NCI-H1436 treated with DMSO at 0.1 percent for 48 hours (cell line): Measurements from ENCODE around the gene HYDIN.
"Not testable (repeated sequence)": the region's sequence is repeated elsewhere in the genome, so short reads cannot be mapped to it uniquely, and the experiment has no call there.

Source experiments
- DNase-seq: peaks from one replicate; lab custom pipeline; 2025; lab: John Stamatoyannopoulos, UW

Gene HYDIN

DNA sequence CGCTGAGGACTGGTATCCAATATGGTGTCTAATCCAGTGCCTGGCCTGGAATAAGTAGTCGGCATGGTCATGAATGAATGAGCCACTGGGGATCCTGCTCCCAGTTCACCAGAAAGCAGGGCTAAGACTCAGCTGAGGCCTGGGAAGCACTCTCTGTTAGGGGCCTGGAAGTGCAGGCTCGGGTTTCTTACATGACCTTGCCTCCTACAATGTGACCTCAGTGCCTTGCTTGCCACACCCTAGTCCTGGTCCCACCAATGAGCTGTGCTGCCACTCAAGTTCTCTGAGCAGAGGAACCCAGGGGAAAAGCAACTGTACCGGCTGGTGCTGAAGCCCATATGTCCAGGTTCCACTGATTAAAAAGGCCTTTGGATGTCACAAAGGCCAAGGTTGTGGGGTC, 238.0 kb downstream of the HYDIN start:
- not testable (repeated sequence) for DNase-seq

- not testable (repeated sequence) for DNase-seq
Observed at GRCh38 chr16:70987019-70987715, 243.4 kb downstream of the HYDIN start.

GRCh38 chr16:70984675-70985074, 245.8 kb downstream of the HYDIN start:
- DNase-seq = peak; percentile 51

DNA sequence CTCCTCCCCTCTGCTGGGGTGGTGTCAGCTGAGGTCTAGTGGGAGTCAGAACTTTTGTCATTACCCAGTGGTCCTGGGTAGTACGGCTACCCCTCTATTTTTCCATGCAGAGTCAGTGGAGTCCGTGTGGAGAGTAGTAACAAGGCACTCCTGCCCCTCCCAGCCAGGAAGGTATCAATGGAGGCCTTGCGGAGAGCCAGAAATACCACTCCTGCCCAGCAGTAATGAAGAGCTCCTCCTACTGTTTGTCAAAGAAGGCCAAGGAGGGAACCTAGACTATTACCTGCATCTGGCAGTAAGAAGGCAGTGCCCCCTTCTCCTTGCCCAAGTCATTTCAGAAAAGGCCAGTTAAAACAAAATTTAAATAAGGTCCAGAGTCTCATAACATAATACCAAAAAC, 262.2 kb downstream of the HYDIN start:
- DNase-seq = not testable (repeated sequence)

- DNase-seq = not testable (repeated sequence)
Observed at GRCh38 chr16:70960169-70960568, 270.4 kb downstream of the HYDIN start.

DNA sequence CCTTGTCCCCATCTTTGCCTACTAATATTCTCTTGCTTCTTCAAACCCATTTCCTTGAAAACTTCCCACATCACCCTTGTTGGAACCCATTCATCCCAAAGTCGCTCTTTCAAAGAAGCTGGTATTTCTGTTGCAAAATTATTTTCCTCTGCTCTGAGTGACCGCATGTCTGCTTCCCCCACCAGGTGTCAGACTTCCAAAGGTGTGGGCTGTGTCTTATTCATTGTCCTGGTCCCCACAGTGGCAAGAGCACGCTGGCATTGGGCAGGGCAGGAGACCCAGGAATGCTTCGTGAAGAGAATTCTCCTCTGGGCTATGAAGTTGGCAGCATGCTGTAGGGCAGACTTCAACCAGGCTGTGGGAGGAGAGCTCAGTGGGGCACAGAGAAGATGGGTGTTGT, 275.6 kb downstream of the HYDIN start:
- not testable (repeated sequence) for DNase-seq

DNA sequence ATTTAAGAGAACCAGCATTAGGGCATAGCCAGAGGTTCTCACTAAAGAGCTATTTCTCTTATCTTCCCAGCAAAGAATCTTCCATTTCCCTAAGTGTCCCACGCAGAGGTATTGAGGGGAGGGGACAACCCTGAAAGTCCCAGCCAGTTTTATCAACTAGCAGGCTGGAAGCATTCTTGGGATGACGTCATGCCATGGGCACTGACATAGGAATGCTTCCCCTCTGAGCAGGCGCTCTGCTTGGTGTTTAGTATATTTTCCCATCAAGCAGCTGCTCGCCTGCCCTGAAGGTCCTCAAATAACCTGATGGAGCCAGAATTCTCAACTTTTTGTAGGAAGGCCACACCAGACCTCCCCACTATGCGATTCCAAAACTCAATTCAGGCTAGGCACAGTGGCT, 276.7 kb downstream of the HYDIN start:
- DNase-seq = not testable (repeated sequence)

DNA sequence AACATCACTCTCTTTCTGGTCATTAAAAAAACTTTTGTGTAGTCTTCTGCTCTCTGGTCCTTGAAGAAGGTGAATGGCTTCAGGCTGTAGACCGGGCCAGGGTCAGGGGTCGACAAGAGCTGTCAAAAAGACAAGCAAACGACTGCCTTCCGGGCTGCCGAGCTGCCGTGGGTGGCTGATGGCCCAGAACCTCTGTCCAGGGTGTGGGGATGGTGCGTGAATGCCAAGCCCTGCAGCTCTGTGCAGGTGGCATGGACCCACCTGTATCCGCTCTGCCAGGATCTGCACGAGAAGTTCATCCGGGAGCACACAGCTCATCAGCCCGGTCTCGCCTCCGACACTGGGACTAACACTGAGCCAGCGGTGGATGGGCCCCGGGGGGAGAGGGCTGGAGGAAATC, 287.0 kb downstream of the HYDIN start:
- not testable (repeated sequence) for DNase-seq

DNA sequence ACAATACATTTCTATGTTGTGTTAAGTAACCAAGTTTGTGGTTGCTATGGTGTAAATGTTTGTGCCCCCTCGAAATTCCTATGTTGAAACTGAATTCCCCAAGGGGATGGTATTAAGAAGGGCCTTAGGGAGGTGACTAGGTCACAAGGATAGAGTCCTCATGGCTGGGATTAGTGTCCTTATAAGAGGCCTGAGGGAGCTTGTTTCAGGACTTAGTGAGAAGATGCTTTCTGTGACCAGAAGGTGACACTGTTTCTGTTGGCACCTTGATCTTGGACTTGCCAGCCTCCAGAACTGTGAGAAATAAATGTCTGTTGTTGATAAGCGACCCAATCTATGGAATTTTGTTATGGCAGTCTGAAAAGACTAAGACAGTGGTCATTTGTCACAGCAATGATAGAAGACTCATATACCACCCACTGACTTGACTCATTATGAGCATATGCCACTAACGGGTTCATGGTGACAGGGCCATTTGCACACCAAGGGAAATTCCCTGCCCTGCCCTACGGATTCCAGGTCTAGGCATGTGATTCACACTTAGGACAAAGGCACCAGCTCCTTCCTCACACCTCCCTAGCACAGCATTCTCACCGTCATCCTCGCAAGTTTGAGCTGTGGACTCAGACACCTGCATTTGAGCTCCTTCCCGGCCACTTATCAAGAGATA, 290.7 kb downstream of the HYDIN start:
- not testable (repeated sequence) for DNase-seq

DNA sequence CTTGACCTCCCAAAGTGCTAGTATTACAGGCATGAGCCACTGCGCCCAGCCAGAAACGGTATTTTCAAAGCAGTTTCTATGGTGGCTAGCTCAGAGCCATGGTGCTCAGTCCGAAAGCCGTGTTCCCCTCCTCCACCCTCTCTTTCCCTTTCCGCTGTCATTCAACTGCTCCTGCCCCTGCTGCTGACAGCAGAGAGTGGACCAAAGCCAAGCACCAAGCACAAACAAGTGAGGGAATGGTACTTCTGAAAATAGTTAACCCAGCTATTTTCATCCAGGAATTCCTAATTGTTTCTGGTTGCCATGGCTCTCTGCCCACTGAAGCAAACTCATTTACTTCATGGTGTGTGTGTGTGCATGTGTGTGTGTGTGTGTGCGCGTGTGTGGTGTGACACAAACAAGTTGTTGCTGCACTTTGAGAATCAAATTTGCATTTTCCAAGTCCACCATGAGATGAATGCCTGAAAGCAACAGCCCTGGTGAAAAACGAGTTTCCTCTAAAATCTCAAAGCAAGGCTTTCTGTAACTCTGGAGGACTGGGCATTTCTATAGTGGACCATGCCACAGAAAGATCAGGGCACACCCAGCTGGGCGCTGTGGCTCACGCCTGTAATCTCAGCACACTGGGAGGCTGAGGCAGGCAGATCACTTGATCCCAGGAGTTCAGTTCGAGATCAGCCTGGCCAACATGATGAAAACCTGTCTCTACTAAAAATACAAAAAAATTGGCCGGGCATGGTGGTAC, 293.6 kb downstream of the HYDIN start:
- not testable (repeated sequence) for DNase-seq

- DNase-seq = not testable (repeated sequence)
Observed at GRCh38 chr16:70935325-70935724, 295.2 kb downstream of the HYDIN start.

DNA sequence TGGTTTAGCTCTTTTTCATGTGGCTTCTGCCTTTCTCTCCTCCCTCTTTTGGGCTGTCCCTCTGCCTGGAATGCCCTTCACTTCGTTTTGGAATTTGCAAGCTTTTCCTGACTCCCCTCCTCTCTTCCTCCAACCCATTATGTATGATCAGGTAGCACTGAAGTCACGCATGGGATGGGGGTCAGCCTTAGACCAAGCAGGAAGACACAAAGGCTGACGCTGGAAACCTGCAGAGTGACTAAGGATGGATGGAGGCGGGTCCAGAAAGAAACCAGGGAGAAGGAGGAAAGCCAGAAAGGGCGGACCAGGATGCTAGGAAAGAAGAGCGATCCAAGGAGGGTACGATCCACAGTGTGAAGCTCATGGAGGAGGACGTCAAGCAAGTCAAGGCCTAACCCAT, 296.8 kb downstream of the HYDIN start:
- not testable (repeated sequence) for DNase-seq

GRCh38 chr16:70930757-70931156, 299.8 kb downstream of the HYDIN start:
- not testable (repeated sequence) for DNase-seq

GRCh38 chr16:70922164-70922563, 308.4 kb downstream of the HYDIN start:
- not testable (repeated sequence) for DNase-seq

- DNase-seq = not testable (repeated sequence)
Observed at GRCh38 chr16:70920661-70921060, 309.9 kb downstream of the HYDIN start.

DNA sequence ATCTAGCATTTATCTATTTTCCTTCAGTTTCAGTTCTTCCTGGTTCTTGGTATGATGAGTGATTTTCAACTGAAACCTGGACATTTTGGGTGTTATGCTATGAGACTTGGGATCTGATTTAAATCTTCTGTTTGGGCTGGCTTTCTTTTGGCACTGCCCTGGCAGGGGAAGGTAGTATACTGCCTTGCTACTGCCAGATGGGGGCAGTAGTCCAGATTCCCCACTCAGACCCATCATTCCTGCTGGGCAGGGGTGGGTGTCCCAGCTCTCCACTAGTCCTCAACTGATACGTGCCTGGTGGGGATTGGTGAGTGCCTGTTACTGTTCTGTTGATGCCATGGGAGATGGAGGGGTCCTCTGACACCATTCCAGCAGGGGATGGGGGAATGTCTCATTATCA, 342.3 kb downstream of the HYDIN start:
- not testable (repeated sequence) for DNase-seq

DNA sequence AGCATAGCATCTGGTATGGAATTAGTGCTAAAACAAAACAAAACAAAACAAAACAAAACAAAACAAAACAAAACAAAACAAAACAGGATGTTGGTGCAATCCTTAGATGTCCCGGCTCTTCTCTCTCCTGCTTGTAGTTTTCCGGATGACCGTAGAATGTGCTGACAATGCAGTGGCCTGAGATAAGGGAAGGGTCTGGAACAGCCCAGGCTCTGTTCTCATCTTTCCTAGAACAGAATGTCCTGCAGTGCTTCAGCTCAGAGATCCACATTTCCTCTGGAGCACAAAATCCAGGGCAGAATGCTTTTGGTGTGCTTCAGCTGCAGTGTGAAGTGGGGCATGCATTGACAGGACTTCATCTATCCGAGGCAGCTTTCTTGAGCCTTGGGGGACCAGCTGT, 345.9 kb downstream of the HYDIN start:
- not testable (repeated sequence) for DNase-seq

DNA sequence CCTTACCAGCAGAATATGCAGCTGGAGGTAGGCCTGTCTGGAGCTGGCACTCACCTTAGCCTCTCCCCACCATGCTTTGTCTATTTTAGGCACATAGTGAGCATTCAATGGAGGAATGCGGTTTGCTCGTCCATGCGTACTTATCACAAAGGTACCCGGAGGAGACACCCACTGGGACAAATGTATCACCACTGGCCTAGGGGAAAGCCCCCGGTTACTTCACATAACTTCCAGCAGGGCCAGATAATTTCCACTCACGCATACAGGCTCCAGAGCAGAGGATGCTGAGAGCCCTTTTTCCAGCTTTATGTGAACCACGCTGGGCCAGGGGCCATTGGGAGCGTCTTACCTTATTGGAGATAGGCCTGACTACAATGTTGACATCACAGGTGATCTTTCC, 348.2 kb downstream of the HYDIN start:
- DNase-seq = not testable (repeated sequence)

DNA sequence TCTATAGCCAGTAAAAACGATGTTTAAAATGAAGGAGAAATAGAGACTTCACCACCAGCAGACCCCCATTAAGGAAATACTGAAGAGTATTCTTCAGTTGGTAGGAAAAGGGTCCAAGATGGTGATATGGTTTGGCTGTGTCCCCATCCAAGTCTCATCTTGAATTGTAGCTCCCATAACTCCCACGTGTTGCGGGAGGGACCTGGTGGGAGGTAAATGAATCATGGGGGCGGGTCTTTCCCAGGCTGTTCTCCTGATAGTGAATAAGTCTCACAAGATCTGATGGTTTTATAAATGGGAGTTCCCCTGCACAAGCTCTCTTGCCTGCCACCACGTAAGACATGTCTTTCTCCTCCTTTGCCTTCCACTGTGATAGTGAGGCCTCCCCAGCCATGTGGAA, 352.6 kb downstream of the HYDIN start:
- not testable (repeated sequence) for DNase-seq

DNA sequence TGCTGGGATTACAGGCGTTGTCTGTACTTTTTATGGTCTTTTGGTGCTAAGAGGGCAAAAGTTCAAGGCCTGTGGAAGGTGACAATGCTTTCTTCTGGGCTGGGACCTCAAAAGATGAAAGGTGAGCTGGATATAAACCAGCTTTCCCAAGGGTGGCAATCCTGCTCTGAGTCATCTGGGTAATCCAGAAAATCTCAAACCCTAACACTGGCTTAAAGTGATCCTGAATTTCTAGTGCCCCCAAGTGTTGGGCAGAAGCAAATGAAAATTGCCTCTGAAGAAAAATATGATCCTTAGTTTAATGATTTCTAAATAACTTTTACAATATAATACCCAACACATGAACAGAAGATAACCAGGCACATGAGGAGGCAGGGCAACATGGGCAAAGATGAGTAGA, 354.1 kb downstream of the HYDIN start:
- DNase-seq = not testable (repeated sequence)

DNA sequence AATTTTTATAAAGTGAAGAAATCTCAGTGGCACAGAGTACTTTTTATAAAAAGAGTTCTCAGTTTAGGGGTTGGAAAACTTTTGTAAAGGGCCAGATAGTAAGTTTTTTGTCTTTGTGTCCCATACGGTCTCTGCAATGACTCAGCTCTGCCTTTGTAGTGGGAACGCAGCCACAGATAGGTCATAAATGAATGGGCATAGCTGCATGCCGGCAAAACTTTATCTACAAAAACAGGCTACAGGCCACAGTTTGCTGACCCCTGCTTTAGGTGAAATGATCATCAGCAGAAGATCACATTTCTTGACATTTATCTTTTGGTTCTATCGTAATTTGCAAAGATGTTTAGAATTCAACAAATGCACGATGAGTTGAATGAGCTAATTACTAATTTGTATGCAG, 365.8 kb downstream of the HYDIN start:
- not testable (repeated sequence) for DNase-seq

DNA sequence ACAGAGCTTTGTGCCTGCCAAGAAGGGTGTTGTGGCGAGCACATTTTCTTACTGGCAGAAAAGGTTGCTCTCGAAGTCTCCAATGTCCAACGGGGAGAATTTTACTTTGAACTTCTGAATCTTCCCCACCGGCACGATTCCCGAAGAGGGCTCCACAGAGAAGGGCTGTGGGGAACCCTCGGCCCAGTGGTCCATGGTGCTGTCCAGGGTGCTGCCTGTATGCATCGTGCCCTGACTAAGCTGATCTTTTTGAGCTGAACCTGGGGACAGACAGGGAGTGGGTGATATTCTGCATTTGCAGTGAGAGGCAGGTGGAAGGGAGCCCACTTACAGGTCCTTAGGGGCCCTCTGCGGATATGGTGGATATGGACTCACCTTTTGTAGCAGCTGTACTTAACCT, 368.5 kb downstream of the HYDIN start:
- DNase-seq = not testable (repeated sequence)

DNA sequence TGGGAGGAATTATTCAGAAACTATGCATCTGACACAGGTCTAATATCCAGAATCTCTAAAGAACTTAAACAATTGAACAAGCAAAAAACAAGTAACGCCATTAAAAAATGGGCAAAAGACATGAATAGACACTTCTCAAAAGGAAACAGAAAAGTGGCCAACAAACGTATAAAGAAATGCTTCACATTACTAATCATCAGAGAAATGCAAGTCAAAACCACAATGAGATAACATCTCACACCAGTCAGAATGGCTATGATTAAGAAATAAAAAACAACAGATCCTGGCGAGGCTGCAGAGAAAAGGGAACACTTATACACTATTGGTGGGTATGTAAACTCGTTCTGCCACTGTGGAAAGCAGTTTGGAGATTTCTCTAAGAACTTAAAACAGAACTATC, 379.2 kb downstream of the HYDIN start:
- not testable (repeated sequence) for DNase-seq
